Activated effector memory CD4-positive, alpha-beta T cell treated with anti-CD3 and anti-CD28 coated beads, Interleukin-2, amount 50 U/mL, for 16 hours (primary cell): ENCODE measurements around the gene FGA.

ENCODE experiments used
- DNase-seq: peaks from one replicate; pipeline ENCODE4 v3.0.0-alpha.2; 2020

Gene FGA

GRCh38 chr4:154590329-154591006, at the start of gene FGA:
Gene FGA (minus strand): TSS chr4:154590742. CDS start chr4:154590687, 55 bp downstream.
- DNase-seq: no peak

GRCh38 chr4:154634058-154634457, 43.5 kb upstream of the FGA start:
- no peak for DNase-seq

- DNase-seq: no peak
Measured at GRCh38 chr4:154631828-154632227, 41.3 kb upstream of the FGA start.

GRCh38 chr4:154630324-154630723, 39.8 kb upstream of the FGA start:
- no peak for DNase-seq

- DNase-seq: peak; percentile 73
Measured at GRCh38 chr4:154626793-154627484, 36.4 kb upstream of the FGA start.

GRCh38 chr4:154625971-154626370, 35.4 kb upstream of the FGA start:
- no peak for DNase-seq

- DNase-seq: no peak
Measured at GRCh38 chr4:154623995-154624394, 33.5 kb upstream of the FGA start.

GRCh38 chr4:154623436-154623835, 32.9 kb upstream of the FGA start:
- DNase-seq: no peak

GRCh38 chr4:154622598-154622997, 32.1 kb upstream of the FGA start:
- DNase-seq: no peak

GRCh38 chr4:154620111-154620510, 29.6 kb upstream of the FGA start:
- no peak for DNase-seq

GRCh38 chr4:154618708-154619315, 28.3 kb upstream of the FGA start:
- peak; percentile 73 for DNase-seq

GRCh38 chr4:154617820-154618317, 27.3 kb upstream of the FGA start:
- no peak for DNase-seq

- DNase-seq: no peak
Measured at GRCh38 chr4:154616731-154617130, 26.2 kb upstream of the FGA start.

- DNase-seq: no peak
Measured at GRCh38 chr4:154616287-154616686, 25.7 kb upstream of the FGA start.

- no peak for DNase-seq
Measured at GRCh38 chr4:154615211-154615610, 24.7 kb upstream of the FGA start.

- DNase-seq: no peak
Measured at GRCh38 chr4:154614306-154614705, 23.8 kb upstream of the FGA start.

GRCh38 chr4:154612472-154613414, 22.2 kb upstream of the FGA start, which contains the start of gene FGG:
Gene FGG (minus strand): TSS chr4:154612656. CDS start chr4:154612609, 47 bp downstream.
- DNase-seq: no peak

GRCh38 chr4:154611833-154612232, 21.3 kb upstream of the FGA start:
- DNase-seq: no peak

- DNase-seq: no peak
Measured at GRCh38 chr4:154610582-154610981, 20.0 kb upstream of the FGA start.

GRCh38 chr4:154609532-154609931, 19.0 kb upstream of the FGA start:
- no peak for DNase-seq

- DNase-seq: no peak
Measured at GRCh38 chr4:154608361-154609252, 18.1 kb upstream of the FGA start.
